PC-3 (cell line): Measurements from ENCODE around the gene PDF. TPM values are rescaled to one million over a fixed set of nuclear protein-coding genes. Genes with fewer than 3 reads are reported as not detected.

Source experiments
- ATAC-seq: fragments of 200-7000 bp; cut with Tn5 transposase; 2 replicates; pipeline ENCODE4 v1.9.1; 2020; ENCODE audit warnings: mild to moderate bottlenecking, moderate library complexity
- BruUV-seq: library from RNA; stranded (reverse); fragments of 400-500 nt; replicated peaks from 2 replicates; lab custom pipeline; 2021; lab: Mats Ljungman, UMichigan
- CTCF ChIA-PET: fragments of 300-600 bp; sonication (Branson Sonifier 250); formaldehyde crosslinking; loops from one replicate; lab custom pipeline; 2022; ENCODE audit warnings: antibody characterized with exemption; lab: Charles Lee
- POLR2A ChIA-PET: fragments of 300-600 bp; sonication (Branson Sonifier 250); formaldehyde crosslinking; loops from one replicate; lab custom pipeline; 2022; ENCODE audit warnings: antibody characterized with exemption; ENCODE audit not compliant: unreplicated experiment; lab: Charles Lee
- DNase-seq: peaks from one replicate; pipeline ENCODE4 v3.0.0-alpha.2; 2015
- H2AFZ ChIP-seq: fragments of 300-600 bp; sonication (generic); 2 replicates; pipeline ENCODE4 v1.6.0; 2016; ENCODE audit warnings: antibody characterized with exemption, low read length
- H3F3A ChIP-seq: fragments of 300-600 bp; sonication (generic); one replicate; pipeline ENCODE4 v1.6.0; 2017; ENCODE audit warnings: antibody characterized with exemption, low read length, control low read depth, mild to moderate bottlenecking; ENCODE audit not compliant: unreplicated experiment
- H3K27ac ChIP-seq: fragments of 300-600 bp; sonication (generic); 2 replicates; pipeline ENCODE4 v1.5.1; 2016; ENCODE audit warnings: mild to moderate bottlenecking, low read length
- H3K27me3 ChIP-seq: fragments of 300-600 bp; sonication (generic); 2 replicates; pipeline ENCODE4 v1.6.1; 2016; ENCODE audit warnings: low read length, mixed read lengths
- H3K36me3 ChIP-seq: fragments of 300-600 bp; sonication (generic); 2 replicates; pipeline ENCODE4 v1.6.1; 2016; ENCODE audit warnings: low read depth, mixed run types, low read length, mixed read lengths
- H3K4me1 ChIP-seq: fragments of 300-600 bp; sonication (generic); 2 replicates; pipeline ENCODE4 v1.5.1; 2016; ENCODE audit warnings: low read length; ENCODE audit not compliant: insufficient read depth
- H3K4me2 ChIP-seq: fragments of 300-600 bp; sonication (generic); 2 replicates; pipeline ENCODE4 v1.6.0; 2016; ENCODE audit warnings: low read length
- H3K4me3 ChIP-seq: fragments of 300-600 bp; sonication (generic); 2 replicates; pipeline ENCODE4 v1.5.1; 2016; ENCODE audit warnings: mild to moderate bottlenecking, low read length, mixed read lengths
- H3K79me2 ChIP-seq: fragments of 300-600 bp; sonication (generic); 2 replicates; pipeline ENCODE4 v1.6.1; 2017; ENCODE audit warnings: low read length, mixed read lengths
- H3K9ac ChIP-seq: fragments of 300-600 bp; sonication (generic); 2 replicates; pipeline ENCODE4 v1.6.0; 2016; ENCODE audit warnings: mild to moderate bottlenecking, low read length
- H3K9me2 ChIP-seq: fragments of 300-600 bp; sonication (generic); replicated peaks from 2 replicates; pipeline ENCODE4 v1.6.1; 2016; ENCODE audit warnings: mixed run types, low read length, mixed read lengths
- H3K9me3 ChIP-seq: fragments of 300-600 bp; sonication (generic); 2 replicates; pipeline ENCODE4 v1.6.1; 2016; ENCODE audit warnings: low read length, mixed read lengths
- H4K20me1 ChIP-seq: fragments of 300-600 bp; sonication (generic); 2 replicates; pipeline ENCODE4 v1.6.1; 2016; ENCODE audit warnings: low read length, mixed read lengths
- EZH2 ChIP-seq: fragments of 300-600 bp; sonication (generic); IDR thresholded peaks from one replicate; pipeline ENCODE4 v1.6.1; 2017; ENCODE audit warnings: antibody characterized with exemption, mild to moderate bottlenecking, low read length; ENCODE audit not compliant: unreplicated experiment
- EZH2phosphoT487 ChIP-seq: fragments of 300-600 bp; sonication (generic); IDR thresholded peaks from 2 replicates; pipeline ENCODE4 v1.6.1; 2018; ENCODE audit warnings: mild to moderate bottlenecking, antibody characterized with exemption, low read length, borderline replicate concordance
- intact Hi-C: fragments of 100-400 bp; cut with micrococcal nuclease; formaldehyde crosslinking; loops from 2 replicates; pipeline ENCODE4 v1.9.0; 2023
- total RNA-seq: library from RNA; depleted of rRNA; stranded (reverse); fragments of >200 nt; gene quantifications from 2 replicates; pipeline ENCODE4 v1.2.3, GENCODE V29; 2014
- TF ChIP-seq, protein P1 (sequence below): fragments of 300-600 bp; sonication (generic); conservative IDR thresholded peaks from 2 replicates; pipeline ENCODE4 v1.5.1; 2017; ENCODE audit warnings: antibody characterized with exemption, low read depth, mild to moderate bottlenecking, low read length

The PDF gene
- total RNA-seq, 1 experiment from 2014 or later: 30.6 TPM

DNA sequence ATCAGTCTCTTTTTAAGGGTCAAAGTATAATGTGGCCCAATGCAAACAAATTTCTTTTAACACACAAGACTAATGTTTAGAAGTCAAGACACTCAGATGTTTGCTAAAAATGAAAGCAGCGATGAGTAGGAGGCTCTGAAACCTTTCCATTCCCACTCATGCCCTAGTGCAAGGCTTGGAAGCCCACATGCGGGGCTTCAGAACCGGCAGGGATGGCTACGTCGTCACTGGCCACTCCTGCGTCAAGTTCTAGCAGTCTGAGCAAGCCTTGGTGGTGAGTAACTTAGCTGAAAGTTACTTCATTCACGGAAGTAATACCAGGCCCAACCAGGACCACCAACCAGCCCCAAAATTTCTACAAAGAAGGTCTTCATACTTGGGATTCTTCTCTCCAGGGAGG, 36.0 kb upstream of the PDF start:
- no peak overlapping the region for H3K9ac ChIP-seq
- no peak for ATAC-seq
- H3K9me2 ChIP-seq: no peaks in the 10 kb centered on the region
- TF ChIP-seq, protein P1, sequence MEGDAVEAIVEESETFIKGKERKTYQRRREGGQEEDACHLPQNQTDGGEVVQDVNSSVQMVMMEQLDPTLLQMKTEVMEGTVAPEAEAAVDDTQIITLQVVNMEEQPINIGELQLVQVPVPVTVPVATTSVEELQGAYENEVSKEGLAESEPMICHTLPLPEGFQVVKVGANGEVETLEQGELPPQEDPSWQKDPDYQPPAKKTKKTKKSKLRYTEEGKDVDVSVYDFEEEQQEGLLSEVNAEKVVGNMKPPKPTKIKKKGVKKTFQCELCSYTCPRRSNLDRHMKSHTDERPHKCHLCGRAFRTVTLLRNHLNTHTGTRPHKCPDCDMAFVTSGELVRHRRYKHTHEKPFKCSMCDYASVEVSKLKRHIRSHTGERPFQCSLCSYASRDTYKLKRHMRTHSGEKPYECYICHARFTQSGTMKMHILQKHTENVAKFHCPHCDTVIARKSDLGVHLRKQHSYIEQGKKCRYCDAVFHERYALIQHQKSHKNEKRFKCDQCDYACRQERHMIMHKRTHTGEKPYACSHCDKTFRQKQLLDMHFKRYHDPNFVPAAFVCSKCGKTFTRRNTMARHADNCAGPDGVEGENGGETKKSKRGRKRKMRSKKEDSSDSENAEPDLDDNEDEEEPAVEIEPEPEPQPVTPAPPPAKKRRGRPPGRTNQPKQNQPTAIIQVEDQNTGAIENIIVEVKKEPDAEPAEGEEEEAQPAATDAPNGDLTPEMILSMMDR: no peak
- TF ChIP-seq EZH2phosphoT487 (no peak), EZH2 (no peak)
- BruUV-seq: no TSS peak
- no peaks in the 10 kb centered on the region for H3F3A ChIP-seq
- no peaks in the 10 kb centered on the region for H3K4me1 ChIP-seq
- no peaks in the 10 kb centered on the region for H3K9me3 ChIP-seq
- no peak overlapping the region for H3K4me2 ChIP-seq
- H3K36me3 ChIP-seq: peaks cover 25% of the 10 kb centered on the region
- no peaks in the 10 kb centered on the region for H3K27me3 ChIP-seq
- no peaks in the 10 kb centered on the region for H4K20me1 ChIP-seq
- DNase-seq: no peak
- no peak overlapping the region for H3K4me3 ChIP-seq
- ChIA-PET POLR2A (no interaction called here), CTCF (no interaction called here)
- H2AFZ ChIP-seq: no peak overlapping the region
- no peak overlapping the region for H3K27ac ChIP-seq
- no peaks in the 10 kb centered on the region for H3K79me2 ChIP-seq
- intact Hi-C loops: no loop called here

DNA sequence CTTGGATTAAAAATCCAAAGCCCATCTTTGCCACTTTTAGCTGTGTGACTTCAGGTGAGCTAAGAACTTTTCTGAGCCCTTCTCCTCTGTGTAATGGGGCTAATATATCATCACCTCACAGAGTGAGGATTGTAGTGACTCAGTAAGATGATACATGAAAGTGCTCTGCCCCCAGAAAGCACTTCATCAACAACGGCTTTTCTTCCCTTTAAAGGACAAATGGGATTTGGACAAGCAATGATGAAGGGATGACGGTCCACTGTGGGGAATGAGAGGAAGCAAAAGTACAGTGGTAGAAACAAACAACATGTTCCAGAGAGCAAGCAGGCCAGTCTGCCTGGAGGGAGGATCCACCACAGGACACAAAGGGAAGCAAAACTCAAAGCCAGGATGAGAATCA, 35.5 kb upstream of the PDF start:
- no peak overlapping the region for H3K4me3 ChIP-seq
- ATAC-seq (no peak), DNase-seq (no peak)
- no peaks in the 10 kb centered on the region for H3K9me2 ChIP-seq
- POLR2A ChIA-PET: no interaction called here
- H3K4me1 ChIP-seq: no peaks in the 10 kb centered on the region
- peaks cover 25% of the 10 kb centered on the region for H3K36me3 ChIP-seq
- H3K4me2 ChIP-seq: no peak overlapping the region
- intact Hi-C loops: no loop called here
- no peaks in the 10 kb centered on the region for H3K9me3 ChIP-seq
- H3K79me2 ChIP-seq: no peaks in the 10 kb centered on the region
- no peaks in the 10 kb centered on the region for H3K27me3 ChIP-seq
- no peaks in the 10 kb centered on the region for H4K20me1 ChIP-seq
- BruUV-seq: no TSS peak
- no peak overlapping the region for H3K27ac ChIP-seq
- CTCF ChIA-PET: no interaction called here
- H3K9ac ChIP-seq: no peak overlapping the region
- TF ChIP-seq EZH2: no peak
- TF ChIP-seq, protein P1: no peak
- no peak for TF ChIP-seq EZH2phosphoT487
- no peaks in the 10 kb centered on the region for H3F3A ChIP-seq
- no peak overlapping the region for H2AFZ ChIP-seq

DNA sequence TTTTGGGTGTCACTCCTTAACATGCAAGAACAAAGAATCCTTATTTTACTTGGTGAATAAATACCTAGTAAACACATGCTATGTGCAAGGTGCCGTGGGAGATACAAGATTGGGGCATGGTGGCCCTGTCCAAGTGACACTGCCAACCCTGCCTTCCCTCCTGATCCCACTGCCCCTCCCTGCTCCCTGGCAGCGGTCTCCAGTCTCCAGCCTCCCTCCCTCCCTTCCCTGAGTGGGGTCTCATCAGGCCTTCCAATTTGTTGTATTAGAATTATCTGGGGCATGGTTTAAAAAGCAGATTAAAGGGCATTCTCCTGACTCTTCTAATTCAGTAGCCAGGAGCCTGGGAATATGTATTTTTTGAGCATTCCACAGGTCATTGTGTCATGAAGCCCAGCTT, 33.7 kb upstream of the PDF start:
- no peak overlapping the region for H3K27ac ChIP-seq
- H3K36me3 ChIP-seq: peaks cover 17% of the 10 kb centered on the region
- DNase-seq (no peak), ATAC-seq (no peak)
- H3K9me3 ChIP-seq: no peaks in the 10 kb centered on the region
- BruUV-seq: no TSS peak
- H3F3A ChIP-seq: no peaks in the 10 kb centered on the region
- no peak overlapping the region for H3K4me3 ChIP-seq
- H2AFZ ChIP-seq: no peak overlapping the region
- POLR2A ChIA-PET: no interaction called here
- TF ChIP-seq EZH2phosphoT487 (no peak), EZH2 (no peak)
- TF ChIP-seq, protein P1: no peak
- CTCF ChIA-PET: no interaction called here
- H3K4me1 ChIP-seq: no peaks in the 10 kb centered on the region
- H3K4me2 ChIP-seq: no peak overlapping the region
- H3K9ac ChIP-seq: no peak overlapping the region
- no peaks in the 10 kb centered on the region for H3K9me2 ChIP-seq
- H4K20me1 ChIP-seq: no peaks in the 10 kb centered on the region
- H3K79me2 ChIP-seq: no peaks in the 10 kb centered on the region
- H3K27me3 ChIP-seq: no peaks in the 10 kb centered on the region
- intact Hi-C loops: no loop called here
